Ishikawa (cell line): ENCODE measurements around the gene CCDC170.

Source experiments
- EP300 ChIP-seq: IDR thresholded peaks from 2 replicates; pipeline ENCODE4 v1.6.1; 2012; ENCODE audit warnings: borderline replicate concordance
- TAF1 ChIP-seq: IDR thresholded peaks from 2 replicates; pipeline ENCODE4 v1.6.1; 2012; ENCODE audit warnings: low read depth, mild to moderate bottlenecking
- TCF12 ChIP-seq: IDR thresholded peaks from 2 replicates; pipeline ENCODE4 v1.6.1; 2012; ENCODE audit warnings: low read depth
- TEAD4 ChIP-seq: IDR thresholded peaks from 2 replicates; pipeline ENCODE4 v1.6.1; 2012

- TF ChIP-seq TCF12 (no peak), TEAD4 (no peak), TAF1 (no peak), EP300 (no peak)
Measured at GRCh38 chr6:151502499-151502898, 8.7 kb downstream of the CCDC170 start.
